CD14-positive monocyte (primary cell): ENCODE results near the gene STK11IP. TPM values are rescaled to one million over a fixed set of nuclear protein-coding genes. Genes with fewer than 3 reads are reported as not detected.
A peak's percentile ranks its signal among the peaks of the same experiment; 100 is the strongest.

Source experiments
- DNase-seq, 3 donors: peaks; one replicate each; pipeline ENCODE4 v3.0.0-alpha.2; 2011 to 2022
- H2AFZ ChIP-seq: 2 replicates; pipeline ENCODE4 v1.6.0; 2012; ENCODE audit warnings: mild to moderate bottlenecking, low read depth, low read length, inconsistent platforms; ENCODE audit not compliant: insufficient read depth, poor library complexity, severe bottlenecking
- H3K27ac ChIP-seq, 2 donors: 1 replicate in 1 of 2; 2 replicates in 1 of 2; pipeline ENCODE4 v1.5.1; 2012 to 2013; ENCODE audit warnings: low read length in 2 of 2, control low read depth in 1 of 2, inconsistent platforms in 1 of 2, low read depth in 1 of 2, mild to moderate bottlenecking in 1 of 2
- H3K27me3 ChIP-seq, 2 donors: one replicate each; pipeline versions ENCODE4 v1.6.0 to v1.6.1; 2011 to 2013; ENCODE audit warnings: low read length in 2 of 2; ENCODE audit not compliant: control insufficient read depth in 2 of 2, insufficient read depth in 2 of 2
- H3K36me3 ChIP-seq, 2 donors: replicated peaks in 1 of 2; 1 replicate in 1 of 2; 2 replicates in 1 of 2; pipeline versions ENCODE4 v1.5.1 to v1.6.1; 2012 to 2013; ENCODE audit warnings: low read length in 2 of 2, control low read depth in 1 of 2, inconsistent platforms in 1 of 2, mild to moderate bottlenecking in 1 of 2; ENCODE audit not compliant: insufficient read depth in 2 of 2, control insufficient read depth in 1 of 2
- H3K4me1 ChIP-seq, 2 donors: 1 replicate in 1 of 2; 2 replicates in 1 of 2; pipeline versions ENCODE4 v1.5.1 to v1.6.1; 2012 to 2013; ENCODE audit warnings: low read length in 2 of 2, control low read depth in 1 of 2, inconsistent platforms in 1 of 2, mild to moderate bottlenecking in 1 of 2, moderate library complexity in 1 of 2; ENCODE audit not compliant: insufficient read depth in 2 of 2, control insufficient read depth in 1 of 2
- H3K4me2 ChIP-seq: replicated peaks from 2 replicates; pipeline ENCODE3; 2012; ENCODE audit warnings: low read length, moderate library complexity, mild to moderate bottlenecking; ENCODE audit not compliant: poor library complexity, severe bottlenecking; ENCODE audit errors: extremely low read depth
- H3K4me3 ChIP-seq, 3 experiments: fragments of 200-600 bp in 1 of 3; sonication (generic) in 1 of 3; replicated peaks in 1 of 3; 1 replicate in 2 of 3; 2 replicates in 1 of 3; pipeline ENCODE4 v1.5.1; 2011 to 2013; ENCODE audit warnings: low read length in 3 of 3, mild to moderate bottlenecking in 3 of 3, control low read depth in 2 of 3, low read depth in 2 of 3, inconsistent platforms in 1 of 3, moderate library complexity in 1 of 3
- H3K79me2 ChIP-seq: 2 replicates; pipeline ENCODE4 v1.6.0; 2012; ENCODE audit warnings: mild to moderate bottlenecking, control low read depth, inconsistent platforms, low read length, moderate library complexity; ENCODE audit not compliant: insufficient read depth
- H3K9ac ChIP-seq: 2 replicates; pipeline ENCODE4 v1.6.0; 2017; ENCODE audit warnings: low read length, mild to moderate bottlenecking; ENCODE audit not compliant: insufficient read depth, poor library complexity, severe bottlenecking
- H3K9me3 ChIP-seq, 2 donors: replicated peaks in 1 of 2; 1 replicate in 1 of 2; 2 replicates in 1 of 2; pipeline versions ENCODE4 v1.5.1 to v1.6.1; 2012 to 2013; ENCODE audit warnings: low read length in 2 of 2, control low read depth in 1 of 2; ENCODE audit not compliant: control insufficient read depth in 1 of 2, insufficient read depth in 1 of 2
- H4K20me1 ChIP-seq: 2 replicates; pipeline ENCODE4 v1.6.0; 2012; ENCODE audit warnings: mild to moderate bottlenecking, low read length, control low read depth, moderate library complexity; ENCODE audit not compliant: insufficient read depth
- H3K27ac Mint-ChIP-seq, 7 donors: one replicate each; pipeline ENCODE4 v1.8.0; 2020; ENCODE audit warnings: mild to moderate bottlenecking in 7 of 7, mixed read lengths in 7 of 7, moderate library complexity in 6 of 7, inconsistent platforms in 2 of 7
- H3K27me3 Mint-ChIP-seq, 3 donors: one replicate each; pipeline ENCODE4 v1.8.0; 2021 to 2022; ENCODE audit warnings: low read depth in 3 of 3, mild to moderate bottlenecking in 3 of 3, mixed read lengths in 3 of 3, moderate library complexity in 3 of 3, inconsistent platforms in 1 of 3
- H3K36me3 Mint-ChIP-seq, 2 donors: one replicate each; pipeline ENCODE4 v1.8.0; 2020; ENCODE audit warnings: mixed read lengths in 2 of 2, inconsistent platforms in 1 of 2, mild to moderate bottlenecking in 1 of 2
- H3K4me1 Mint-ChIP-seq: one replicate; pipeline ENCODE4 v1.8.0; 2020; ENCODE audit warnings: mild to moderate bottlenecking, mixed read lengths
- H3K4me3 Mint-ChIP-seq, 2 donors: one replicate each; pipeline ENCODE4 v1.8.0; 2020; ENCODE audit warnings: mild to moderate bottlenecking in 2 of 2, mixed read lengths in 2 of 2, moderate library complexity in 1 of 2
- H3K9me3 Mint-ChIP-seq, 7 donors: one replicate each; pipeline ENCODE4 v1.8.0; 2020 to 2022; ENCODE audit warnings: mixed read lengths in 7 of 7, mild to moderate bottlenecking in 6 of 7, moderate library complexity in 6 of 7, inconsistent platforms in 2 of 7
- CTCF ChIP-seq: fragments of 200-600 bp; IDR thresholded peaks from one replicate; pipeline ENCODE4 v1.8.0; 2022; ENCODE audit warnings: antibody characterized with exemption, mild to moderate bottlenecking
- WGBS: methylation state at CpG from one replicate; pipeline ENCODE4 v1.1.5; 2013; ENCODE audit warnings: missing lambda C conversion rate; ENCODE audit not compliant: insufficient coverage; 5-methylcytosine and 5-hydroxymethylcytosine counted together
- intact Hi-C, 2 donors: fragments of 100-400 bp; cut with micrococcal nuclease; formaldehyde crosslinking; loops; one replicate each; pipeline versions ENCODE4 v1.15.0 to v1.15.1; 2023
- polyA plus RNA-seq, 3 donors: library from polyadenylated mRNA; depleted of rRNA in 1 of 3; unstranded in 2 of 3; stranded (reverse) in 1 of 3; fragments of 300-500 nt in 2 of 3; fragments of >200 nt in 1 of 3; fragmentation: Illumina TruSeq in 2 of 3; gene quantifications; 1 replicate in 2 of 3; 2 replicates in 1 of 3; pipeline ENCODE4 v1.2.3, GENCODE V29; 2012 to 2021

STK11IP gene
- polyA plus RNA-seq, 3 donors, result 13.0 to 79.1 (median 15.7) TPM

- no peaks in the 10 kb centered on the region for H3K36me3 Mint-ChIP-seq
- Histone ChIP-seq H3K27ac (no peak overlapping the region), H3K27me3 (no peaks in the 10 kb centered on the region), H3K4me1 (no peaks in the 10 kb centered on the region), H3K36me3 (no peaks in the 10 kb centered on the region), H3K9ac (no peak overlapping the region), H3K79me2 (no peaks in the 10 kb centered on the region), H3K4me3 (no peak overlapping the region), H2AFZ (no peak overlapping the region), H3K4me2 (no peak overlapping the region), H3K9me3 (no peaks in the 10 kb centered on the region), H4K20me1 (no peaks in the 10 kb centered on the region)
- intact Hi-C loops, result no loop called here
- 64% methylated on average over 4 of the region's 8 CpGs for WGBS
- H3K4me1 Mint-ChIP-seq, result no peaks in the 10 kb centered on the region
- TF ChIP-seq CTCF, result peak; percentile 98
- peaks cover 0 to 4% (median 1%) of the 10 kb centered on the region in 3 donors for H3K27me3 Mint-ChIP-seq
- no peak overlapping the region for H3K27ac Mint-ChIP-seq
- H3K4me3 Mint-ChIP-seq, result no peak overlapping the region
- DNase-seq, result peak in 1 of 3 donors; percentile 12
- H3K9me3 Mint-ChIP-seq, result no peaks in the 10 kb centered on the region
These were observed 37.4 kb upstream of the STK11IP start for GRCh38 chr2:219560037-219560892.

GRCh38 chr2:219560893-219561178 lies 36.8 kb upstream of the STK11IP start:
- no peaks in the 10 kb centered on the region for H3K79me2 ChIP-seq
- intact Hi-C loops, result no loop called here
- Mint-ChIP-seq H3K9me3 (no peaks in the 10 kb centered on the region), H3K27me3 (peaks cover 0 to 4% (median 0%) of the 10 kb centered on the region in 3 donors), H3K4me1 (no peaks in the 10 kb centered on the region), H3K4me3 (no peak overlapping the region), H3K27ac (no peak overlapping the region), H3K36me3 (no peaks in the 10 kb centered on the region)
- TF ChIP-seq CTCF, result no peak
- WGBS, result 91% methylated on average over 3 of the region's 3 CpGs
- no peaks in the 10 kb centered on the region for H3K36me3 ChIP-seq
- no peak overlapping the region for H3K4me2 ChIP-seq
- H3K4me3 ChIP-seq, result no peak overlapping the region
- no peak for DNase-seq
- no peak overlapping the region for H2AFZ ChIP-seq
- H3K9me3 ChIP-seq, result no peaks in the 10 kb centered on the region
- no peaks in the 10 kb centered on the region for H3K4me1 ChIP-seq
- H3K27me3 ChIP-seq, result no peaks in the 10 kb centered on the region
- H3K27ac ChIP-seq, result no peak overlapping the region
- no peak overlapping the region for H3K9ac ChIP-seq
- H4K20me1 ChIP-seq, result no peaks in the 10 kb centered on the region
